B cell (primary cell): ENCODE measurements around the gene KDM4F.

Source experiments
- EZH2 ChIP-seq: IDR thresholded peaks from 2 replicates; pipeline ENCODE4 v1.6.1; 2012; ENCODE audit warnings: borderline replicate concordance, low read depth, mild to moderate bottlenecking, moderate library complexity, low read length; ENCODE audit not compliant: insufficient read depth, poor library complexity, severe bottlenecking
- TF ChIP-seq, protein P1 (sequence below): fragments of 200-600 bp; IDR thresholded peaks from one replicate; pipeline ENCODE4 v1.8.0; 2022; ENCODE audit warnings: antibody characterized with exemption, mild to moderate bottlenecking

- TF ChIP-seq, protein P1, sequence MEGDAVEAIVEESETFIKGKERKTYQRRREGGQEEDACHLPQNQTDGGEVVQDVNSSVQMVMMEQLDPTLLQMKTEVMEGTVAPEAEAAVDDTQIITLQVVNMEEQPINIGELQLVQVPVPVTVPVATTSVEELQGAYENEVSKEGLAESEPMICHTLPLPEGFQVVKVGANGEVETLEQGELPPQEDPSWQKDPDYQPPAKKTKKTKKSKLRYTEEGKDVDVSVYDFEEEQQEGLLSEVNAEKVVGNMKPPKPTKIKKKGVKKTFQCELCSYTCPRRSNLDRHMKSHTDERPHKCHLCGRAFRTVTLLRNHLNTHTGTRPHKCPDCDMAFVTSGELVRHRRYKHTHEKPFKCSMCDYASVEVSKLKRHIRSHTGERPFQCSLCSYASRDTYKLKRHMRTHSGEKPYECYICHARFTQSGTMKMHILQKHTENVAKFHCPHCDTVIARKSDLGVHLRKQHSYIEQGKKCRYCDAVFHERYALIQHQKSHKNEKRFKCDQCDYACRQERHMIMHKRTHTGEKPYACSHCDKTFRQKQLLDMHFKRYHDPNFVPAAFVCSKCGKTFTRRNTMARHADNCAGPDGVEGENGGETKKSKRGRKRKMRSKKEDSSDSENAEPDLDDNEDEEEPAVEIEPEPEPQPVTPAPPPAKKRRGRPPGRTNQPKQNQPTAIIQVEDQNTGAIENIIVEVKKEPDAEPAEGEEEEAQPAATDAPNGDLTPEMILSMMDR: no peak
- no peak for TF ChIP-seq EZH2
Measured at GRCh38 chr11:95089620-95090542, 40.7 kb downstream of the KDM4F start, which contains the start of gene ENDOD1.
